ENCODE measurements around the gene MX1. TPM values are rescaled to one million over a fixed set of nuclear protein-coding genes. Genes with fewer than 3 reads are reported as not detected.

Gene MX1
- total RNA-seq, 3 donors from 2014 or later (not counting 1 experiment from before 2014, with no cell fraction given), result 22.7 to 67.0 (median 60.6) TPM

- H3K27me3 Mint-ChIP-seq (ENCODE audit: low read depth in 2 of 2), result peaks cover 32 to 42% of the 10 kb centered on the region in 2 donors
- no peak for ATAC-seq
- Histone ChIP-seq H3K4me1 (ENCODE audit: control insufficient read depth, insufficient read depth, low read length) (no peaks in the 10 kb centered on the region), H3K9me3 (ENCODE audit: control insufficient read depth, insufficient read depth, low read length) (no peaks in the 10 kb centered on the region), H3K27me3 (ENCODE audit: control insufficient read depth, insufficient read depth, low read length) (peaks cover 9% of the 10 kb centered on the region), H3K27ac (ENCODE audit: low read length) (no peak overlapping the region), H3K36me3 (ENCODE audit: control insufficient read depth, insufficient read depth, low read length) (no peaks in the 10 kb centered on the region), H3K4me3 (ENCODE audit: low read length) (no peak overlapping the region)
- no peaks in the 10 kb centered on the region for H3K36me3 Mint-ChIP-seq
- WGBS (ENCODE audit: insufficient coverage), result 42% methylated on average over 5 of the region's 5 CpGs
- H3K4me3 Mint-ChIP-seq, result no peak overlapping the region
- DNase-seq, result no peak
- intact Hi-C loops (cut with micrococcal nuclease), result no loop called here
- no peaks in the 10 kb centered on the region for H3K4me1 Mint-ChIP-seq
- no peak for TF ChIP-seq CTCF (IDR thresholded peaks at IDR 0.05)
- no peak overlapping the region for H3K27ac Mint-ChIP-seq
- H3K9me3 Mint-ChIP-seq, result no peaks in the 10 kb centered on the region
Observed at GRCh38 chr21:41504030-41504429, 78.0 kb downstream of the MX1 start.

GRCh38 chr21:41506005-41506594 is 80.1 kb downstream of the MX1 start:
- H3K27me3 ChIP-seq (ENCODE audit: control insufficient read depth, insufficient read depth, low read length), result peaks cover 9% of the 10 kb centered on the region
- Mint-ChIP-seq H3K4me3 (no peak overlapping the region), H3K27me3 (ENCODE audit: low read depth in 2 of 2) (peaks cover 33 to 41% of the 10 kb centered on the region in 2 donors), H3K4me1 (no peaks in the 10 kb centered on the region), H3K9me3 (no peaks in the 10 kb centered on the region), H3K36me3 (no peaks in the 10 kb centered on the region), H3K27ac (no peak overlapping the region)
- TF ChIP-seq CTCF (IDR thresholded peaks at IDR 0.05), result no peak
- no peak overlapping the region for H3K4me3 ChIP-seq (ENCODE audit: low read length)
- no peaks in the 10 kb centered on the region for H3K36me3 ChIP-seq (ENCODE audit: control insufficient read depth, insufficient read depth, low read length)
- no peak overlapping the region for H3K27ac ChIP-seq (ENCODE audit: low read length)
- H3K4me1 ChIP-seq (ENCODE audit: control insufficient read depth, insufficient read depth, low read length), result no peaks in the 10 kb centered on the region
- H3K9me3 ChIP-seq (ENCODE audit: control insufficient read depth, insufficient read depth, low read length), result no peaks in the 10 kb centered on the region
- no peak for DNase-seq
- ATAC-seq, result no peak
- WGBS (ENCODE audit: insufficient coverage), result 61% methylated on average over 7 of the region's 7 CpGs
- intact Hi-C loops (cut with micrococcal nuclease), result no loop called here

- ATAC-seq (no peak), DNase-seq (no peak)
- Histone ChIP-seq H3K36me3 (ENCODE audit: control insufficient read depth, insufficient read depth, low read length) (no peaks in the 10 kb centered on the region), H3K4me3 (ENCODE audit: low read length) (no peak overlapping the region), H3K27ac (ENCODE audit: low read length) (no peak overlapping the region), H3K27me3 (ENCODE audit: control insufficient read depth, insufficient read depth, low read length) (peaks cover 9% of the 10 kb centered on the region), H3K9me3 (ENCODE audit: control insufficient read depth, insufficient read depth, low read length) (no peaks in the 10 kb centered on the region), H3K4me1 (ENCODE audit: control insufficient read depth, insufficient read depth, low read length) (no peaks in the 10 kb centered on the region)
- no peak for TF ChIP-seq CTCF (IDR thresholded peaks at IDR 0.05)
- no peaks in the 10 kb centered on the region for H3K9me3 Mint-ChIP-seq
- no peaks in the 10 kb centered on the region for H3K36me3 Mint-ChIP-seq
- peaks cover 36 to 42% of the 10 kb centered on the region in 2 donors for H3K27me3 Mint-ChIP-seq (ENCODE audit: low read depth in 2 of 2)
- 6% methylated on average over 64 of the region's 64 CpGs for WGBS (ENCODE audit: insufficient coverage)
- no peak overlapping the region for H3K4me3 Mint-ChIP-seq
- intact Hi-C loops (cut with micrococcal nuclease), result no loop called here
- H3K27ac Mint-ChIP-seq, result no peak overlapping the region
- H3K4me1 Mint-ChIP-seq, result no peaks in the 10 kb centered on the region
Observed at GRCh38 chr21:41506611-41507520, 80.8 kb downstream of the MX1 start.

Measured in natural killer cell (primary cell).